NCI-H510A treated with DMSO at 0.1 percent for 48 hours (cell line): ENCODE measurements around the gene CRLF1.

Experiments
- DNase-seq: peaks from one replicate; lab custom pipeline; 2025; lab: John Stamatoyannopoulos, UW

The CRLF1 gene

DNA sequence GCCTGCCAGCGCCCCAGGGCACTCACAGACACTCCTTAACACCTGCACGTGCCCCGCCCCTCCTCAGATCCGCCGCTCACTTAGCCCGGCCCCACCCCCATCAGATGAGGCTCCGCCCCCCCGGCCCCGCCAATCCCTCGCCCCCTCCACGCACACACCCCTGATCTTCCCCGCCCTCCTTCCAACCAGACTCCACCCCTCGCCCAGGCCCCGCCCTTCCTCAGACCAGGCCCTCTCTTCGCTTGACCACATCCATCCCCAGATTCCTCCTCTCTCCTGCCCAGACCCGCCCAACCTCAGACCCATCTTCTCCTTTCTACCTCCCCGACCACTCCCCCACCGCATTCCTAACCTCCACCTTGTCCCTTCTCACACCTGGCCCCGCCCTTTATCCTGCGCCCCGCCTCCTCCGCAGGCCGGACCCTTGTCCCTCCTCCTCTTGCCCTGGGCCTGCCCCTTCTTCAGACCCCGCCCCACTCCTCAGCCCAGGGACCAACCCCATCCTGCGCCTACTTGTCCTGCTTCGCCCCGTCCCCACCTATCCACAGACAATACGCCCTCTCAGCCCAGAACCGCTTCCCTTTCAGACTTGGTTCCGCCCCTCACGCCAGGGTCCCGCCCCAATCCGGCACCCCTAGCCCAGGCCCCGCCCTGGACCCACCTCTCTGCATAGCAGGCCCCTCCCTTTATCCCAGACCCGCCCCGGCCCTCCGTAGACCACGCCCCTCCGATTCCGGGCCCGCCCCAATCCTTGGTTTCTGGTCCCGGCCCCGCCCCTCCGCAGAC is 29.8 kb upstream of the CRLF1 start:
- DNase-seq = peak; percentile 25

GRCh38 chr19:18635831-18636182 is 29.2 kb upstream of the CRLF1 start:
- DNase-seq = no peak

DNA sequence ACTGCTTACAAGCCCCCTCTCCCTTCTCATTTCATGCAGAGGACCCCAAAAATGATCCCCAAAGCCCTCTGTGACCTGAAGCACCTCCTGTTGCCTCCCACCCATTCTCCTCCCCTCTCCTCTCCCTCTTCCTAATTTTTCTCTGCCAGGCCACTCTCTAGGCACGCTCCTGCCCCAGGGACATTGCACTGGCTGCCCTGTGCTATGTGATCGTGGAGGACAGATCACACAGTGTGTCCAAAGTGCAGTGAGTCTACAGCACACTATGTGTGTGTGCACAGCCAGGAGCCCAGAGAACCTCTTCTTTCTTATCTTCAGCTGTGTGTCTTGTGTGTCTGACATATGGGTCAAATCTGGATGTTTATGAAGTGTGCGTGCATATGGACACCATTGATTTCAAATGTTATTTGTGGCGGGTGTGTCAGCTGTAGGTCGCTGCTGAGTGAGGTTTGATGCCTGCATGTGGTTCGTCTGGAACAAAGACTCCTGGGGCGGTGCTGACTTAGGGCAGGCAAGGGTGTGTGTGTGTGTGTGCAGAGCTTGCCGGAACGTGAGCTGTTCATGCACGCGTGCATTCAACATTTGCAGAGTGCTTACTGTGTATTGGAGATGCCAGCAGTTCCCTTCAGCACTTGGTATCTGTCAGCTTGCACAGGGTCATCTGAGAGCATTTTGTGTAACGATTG is 28.2 kb upstream of the CRLF1 start:
- peak; percentile 31 for DNase-seq

- DNase-seq = peak; percentile 72
These were observed 26.7 kb upstream of the CRLF1 start for GRCh38 chr19:18633321-18633720.

DNA sequence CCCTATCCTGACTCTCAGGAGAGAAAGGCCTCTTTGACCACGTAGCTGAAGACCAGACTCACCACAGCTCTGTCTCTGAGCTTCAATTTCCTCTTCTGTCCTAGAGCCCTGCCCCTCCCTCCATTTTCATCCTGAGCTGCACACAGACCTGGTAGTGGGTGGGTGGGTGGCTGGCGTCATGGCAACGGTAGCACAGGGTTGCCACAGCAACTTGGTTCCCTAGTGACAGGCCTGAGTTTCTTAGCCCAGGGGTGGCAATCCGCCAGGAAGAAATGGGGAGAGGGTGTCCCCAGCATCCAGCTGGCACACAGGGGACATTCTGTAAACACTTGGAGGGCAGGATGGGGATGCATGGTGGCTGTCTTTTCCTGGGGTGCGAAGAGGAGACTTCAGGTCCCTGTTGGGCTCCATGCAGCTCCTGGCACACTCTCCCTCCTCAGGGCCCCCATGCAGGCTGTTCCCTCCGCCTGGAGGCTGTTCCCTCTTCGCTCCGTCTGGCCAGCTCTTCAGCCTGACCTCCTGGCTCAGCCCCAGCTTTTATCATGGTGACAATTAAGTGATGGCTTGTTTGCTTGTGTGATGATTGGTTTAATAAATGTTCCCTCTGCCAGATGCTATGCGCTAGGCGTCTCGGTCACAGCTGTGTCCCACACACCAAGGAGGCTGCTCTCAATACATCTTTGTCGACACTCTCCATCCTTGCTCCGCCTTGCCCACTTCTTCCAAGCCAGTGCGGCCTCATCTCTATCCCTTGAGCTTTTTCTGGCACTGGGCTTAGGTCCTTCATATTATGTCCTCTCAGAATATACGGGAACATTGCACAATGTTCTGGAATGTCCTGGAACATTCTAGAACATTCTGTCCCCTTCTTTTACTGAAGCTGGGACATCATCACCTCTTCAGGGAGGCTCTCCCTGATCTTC is 22.8 kb upstream of the CRLF1 start:
- DNase-seq = no peak

- DNase-seq = no peak
These were observed 20.3 kb upstream of the CRLF1 start for GRCh38 chr19:18626906-18627305.

GRCh38 chr19:18620902-18621301 is 14.3 kb upstream of the CRLF1 start:
- DNase-seq = no peak

GRCh38 chr19:18620311-18620710 is 13.7 kb upstream of the CRLF1 start:
- no peak for DNase-seq

DNA sequence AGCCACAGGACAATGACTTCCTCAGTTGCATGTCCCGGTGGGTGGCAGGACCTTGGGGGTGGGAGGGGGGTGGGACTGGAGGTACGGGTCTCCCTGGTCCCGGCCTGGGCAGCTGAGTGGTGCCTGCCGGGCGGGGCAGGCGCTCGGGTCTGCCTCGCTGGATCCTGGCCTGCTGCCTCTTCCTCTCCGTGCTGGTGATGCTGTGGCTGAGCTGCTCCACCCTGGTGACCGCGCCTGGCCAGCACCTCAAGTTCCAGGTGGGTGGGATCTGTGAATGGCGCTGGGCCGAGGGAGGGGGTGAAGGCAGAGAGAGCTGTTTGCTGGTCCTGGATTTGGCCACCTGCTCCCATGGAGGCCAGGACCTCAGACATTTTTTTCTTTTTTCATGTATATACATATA is 11.6 kb upstream of the CRLF1 start:
- no peak for DNase-seq

DNA sequence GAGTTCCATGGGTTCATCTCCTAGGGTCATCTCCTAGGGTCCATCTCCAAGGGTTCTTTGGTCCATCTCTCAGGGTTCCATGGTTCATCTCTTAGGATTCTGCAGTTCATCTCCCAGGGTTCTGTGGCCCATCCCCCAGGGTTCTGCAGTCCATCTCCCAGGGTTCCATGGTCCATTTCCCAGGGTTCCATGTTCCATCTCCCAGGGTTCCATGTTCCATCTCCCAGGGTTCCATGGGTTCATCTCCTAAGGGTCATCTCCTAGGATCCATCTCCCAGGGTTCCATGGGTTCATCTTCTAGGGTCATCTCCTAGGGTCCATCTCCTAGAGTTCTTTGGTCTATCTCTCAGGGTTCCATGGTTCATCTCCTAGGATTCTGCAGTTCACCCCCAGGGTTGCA is 11.0 kb upstream of the CRLF1 start:
- no peak for DNase-seq

DNA sequence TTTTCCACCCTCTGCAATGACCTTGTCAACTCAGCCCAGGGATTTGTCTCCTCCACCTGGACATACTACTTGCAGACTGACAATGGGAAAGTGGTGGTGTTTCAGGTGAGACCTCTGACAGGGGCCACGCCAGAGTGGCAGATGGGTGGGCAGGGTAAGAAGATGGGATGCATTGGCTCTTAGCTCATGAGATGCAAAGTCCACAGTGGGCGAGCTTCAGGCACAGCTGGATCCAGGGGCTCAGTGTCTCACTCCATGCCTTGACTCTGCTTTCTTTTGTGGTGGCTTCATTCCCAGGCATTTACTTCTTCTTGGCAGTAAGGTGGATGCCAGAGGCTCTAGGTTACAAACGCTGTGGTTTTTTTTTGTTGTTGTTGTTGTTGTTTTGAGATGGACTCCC is 9.4 kb upstream of the CRLF1 start:
- DNase-seq = no peak

GRCh38 chr19:18613589-18614234 is 7.1 kb upstream of the CRLF1 start:
- no peak for DNase-seq

DNA sequence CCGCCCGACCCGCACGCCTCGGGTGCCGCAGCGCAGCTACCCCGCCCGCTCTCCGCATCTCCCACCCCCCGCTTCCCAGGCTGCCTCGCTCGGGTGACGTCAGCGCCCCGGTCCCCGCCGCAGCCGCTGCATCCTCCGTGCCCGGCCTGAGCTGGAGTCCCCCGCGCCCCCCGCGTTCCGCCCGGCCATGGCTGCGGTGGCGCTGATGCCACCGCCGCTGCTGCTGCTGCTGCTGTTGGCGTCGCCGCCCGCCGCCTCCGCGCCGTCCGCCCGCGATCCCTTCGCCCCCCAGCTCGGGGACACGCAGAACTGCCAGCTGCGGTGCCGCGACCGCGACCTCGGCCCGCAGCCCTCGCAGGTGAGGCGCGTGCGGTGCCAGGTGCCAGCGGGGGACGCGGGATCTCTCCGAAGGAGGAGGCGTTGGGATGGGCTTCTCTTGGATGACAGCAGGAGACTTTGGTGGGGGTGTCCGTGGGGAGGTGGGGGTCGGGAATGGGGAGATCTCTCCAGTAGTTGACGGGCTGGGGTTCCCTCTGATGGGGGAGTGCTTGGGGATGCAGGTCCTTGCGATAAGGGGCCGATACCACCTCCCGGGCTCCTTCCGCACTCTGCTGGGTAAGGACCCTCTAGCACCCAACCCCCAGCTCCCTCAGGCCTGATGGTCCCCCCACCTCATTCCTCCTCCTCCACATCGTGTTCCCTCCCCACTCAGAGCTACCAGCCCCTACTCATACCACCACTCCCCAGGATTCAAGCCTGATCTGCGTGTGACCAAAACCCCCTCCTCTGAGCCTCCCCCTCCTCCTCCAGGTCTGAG is 6.4 kb upstream of the CRLF1 start, which contains the start of gene TMEM59L:
Gene TMEM59L (plus strand): TSS at position 99 of the 817 bp plus-strand sequence. CDS start 89 bp downstream, at position 188.
- DNase-seq = peak; percentile 3

DNA sequence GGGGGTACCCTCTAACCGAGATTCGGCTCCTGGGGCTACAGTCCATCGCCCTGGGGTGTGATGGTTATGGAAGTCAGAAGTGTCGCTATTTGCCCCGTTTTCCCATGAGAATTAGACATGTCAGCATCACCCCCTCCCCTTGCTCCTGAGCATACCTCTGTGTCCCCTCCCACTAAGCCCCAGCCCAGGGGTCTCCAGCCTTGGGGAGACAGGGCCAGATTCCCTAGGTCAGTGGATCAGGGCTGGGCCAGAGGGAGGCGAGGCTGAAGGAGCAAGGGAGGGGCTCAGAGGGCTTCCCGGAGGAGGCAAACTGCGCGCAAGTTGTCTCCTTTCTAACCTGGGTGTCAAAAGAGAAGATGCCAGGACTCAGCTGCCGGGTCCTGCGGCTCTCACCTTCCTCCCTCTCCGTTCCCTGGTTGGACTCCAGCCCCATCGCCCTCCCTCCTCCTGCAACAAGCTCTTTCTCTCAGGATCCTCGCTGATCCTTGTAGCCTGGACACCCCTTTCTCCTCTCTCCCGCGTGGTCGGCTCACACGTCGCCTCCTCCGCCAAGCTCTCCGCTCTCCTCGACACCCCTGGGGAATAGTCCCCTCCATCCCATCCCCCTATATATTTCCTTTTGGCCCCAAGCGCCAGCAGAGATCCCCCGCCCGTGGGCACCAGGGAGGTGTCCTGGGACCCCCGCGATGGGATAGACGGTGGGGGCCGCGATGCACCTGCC is 5.6 kb upstream of the CRLF1 start:
- DNase-seq = peak; percentile 10

- DNase-seq = no peak
These were observed 4.9 kb upstream of the CRLF1 start for GRCh38 chr19:18611327-18612050.

DNA sequence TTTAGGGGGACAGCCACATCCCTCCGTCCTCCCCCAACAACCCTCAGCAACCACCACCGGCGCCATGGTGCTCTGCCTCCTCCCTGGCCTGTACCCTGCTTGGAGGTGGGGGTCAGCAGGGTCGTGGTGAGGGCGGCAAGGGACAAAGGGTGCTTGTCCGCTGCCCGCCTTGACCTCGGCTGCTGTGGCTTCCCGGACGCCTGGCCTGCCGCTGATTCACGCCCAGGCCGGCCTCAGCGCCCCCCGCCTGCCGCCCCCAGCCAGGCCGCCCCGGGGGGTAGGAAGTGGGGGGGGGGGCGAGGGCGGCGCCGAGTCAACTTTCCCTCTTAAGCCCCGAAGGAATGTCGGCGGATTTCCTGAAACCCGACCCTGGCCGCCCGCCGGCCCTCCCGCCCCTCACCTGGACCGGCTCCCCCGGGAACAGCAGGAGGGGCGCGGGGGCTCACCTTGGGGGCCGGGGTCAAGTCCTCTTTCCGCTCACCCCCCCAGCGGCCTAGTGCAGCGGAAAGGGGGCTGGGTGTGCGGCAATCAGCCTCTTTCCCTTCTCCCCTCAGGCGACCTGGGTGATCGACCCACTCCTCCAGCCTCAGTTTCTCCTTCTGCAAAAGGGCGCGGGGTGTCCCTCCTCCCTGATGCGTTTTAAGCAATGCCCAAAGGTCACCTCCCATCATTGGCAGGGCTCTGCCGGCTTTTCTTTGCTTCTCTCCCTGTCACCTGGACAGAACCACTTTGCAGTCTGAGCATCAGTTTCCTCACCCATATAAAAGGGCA is 4.1 kb upstream of the CRLF1 start:
- no peak for DNase-seq

DNA sequence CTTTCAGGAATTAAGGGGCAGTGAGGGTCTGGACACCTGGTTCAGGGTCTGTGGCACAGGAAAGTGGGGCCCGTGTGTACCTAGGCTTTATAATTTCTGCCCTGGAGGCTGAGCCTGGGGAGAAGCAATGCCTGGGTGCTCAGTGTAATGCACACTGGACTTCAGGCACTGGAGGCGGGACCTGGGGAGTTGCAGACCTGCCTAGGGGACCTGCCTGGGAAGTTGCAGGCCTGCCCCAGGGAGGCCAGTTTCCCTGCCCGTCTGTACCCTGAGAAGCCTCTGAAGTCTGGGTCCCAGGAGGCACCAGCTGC is 3.6 kb upstream of the CRLF1 start:
- DNase-seq = no peak

- no peak for DNase-seq
These were observed 3.1 kb upstream of the CRLF1 start for GRCh38 chr19:18609717-18610051.
